ENCODE measurements around the gene FOXK2. TPM values are rescaled to one million over a fixed set of nuclear protein-coding genes. Genes with fewer than 3 reads are reported as not detected.

Gene FOXK2
- total and polyA plus RNA-seq, 2 donors from 2014 or later: 13.5 to 37.9 TPM

DNA sequence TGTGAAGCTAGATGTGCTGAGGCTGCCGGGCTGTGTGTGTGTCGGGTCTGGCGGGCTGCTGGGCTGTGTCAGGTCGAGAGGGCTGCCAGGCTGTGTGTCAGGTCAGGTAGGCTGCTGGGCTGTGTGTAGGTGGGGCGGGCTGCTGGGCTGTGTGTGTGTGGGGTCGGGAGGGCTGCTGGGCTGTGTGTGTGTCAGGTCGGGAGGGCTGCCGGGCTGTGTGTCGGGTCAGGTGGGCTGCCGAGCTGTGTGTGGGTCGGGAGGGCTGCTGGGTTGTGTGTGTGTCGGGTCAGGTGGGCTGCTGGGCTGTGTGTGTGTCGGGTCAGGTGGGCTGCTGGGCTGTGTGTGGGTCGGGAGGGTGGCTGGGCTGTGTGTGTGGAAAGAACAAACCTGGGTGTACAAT is 120.1 kb downstream of the FOXK2 start:
- Histone ChIP-seq H3K36me3 (ENCODE audit: control insufficient read depth in 2 of 3, insufficient read depth in 3 of 3, low read length in 3 of 3) (peaks cover 7 to 24% (median 16%) of the 10 kb centered on the region in 3 donors), H3K27me3 (ENCODE audit: control insufficient read depth, insufficient read depth, low read length) (no peaks in the 10 kb centered on the region)
- no peak for FAIRE-seq

GRCh38 chr17:82640036-82640435 is 120.5 kb downstream of the FOXK2 start:
- Histone ChIP-seq H3K4me1 (ENCODE audit: control insufficient read depth in 2 of 3, insufficient read depth in 2 of 3, low read depth in 1 of 3, low read length in 3 of 3) (peaks cover 0 to 2% (median 0%) of the 10 kb centered on the region in 3 donors), H3K27me3 (ENCODE audit: control insufficient read depth, insufficient read depth, low read length) (no peaks in the 10 kb centered on the region), H3K27ac (ENCODE audit: low read depth in 2 of 2, low read length in 2 of 2) (no peak overlapping the region), H3K4me3 (ENCODE audit: low read length in 3 of 3) (no peak overlapping the region), H3K9ac (ENCODE audit: low read length in 3 of 3) (no peak overlapping the region), H3K9me3 (ENCODE audit: control insufficient read depth in 2 of 3, insufficient read depth in 1 of 3, low read length in 3 of 3) (no peaks in the 10 kb centered on the region), H3K36me3 (ENCODE audit: control insufficient read depth in 2 of 3, insufficient read depth in 3 of 3, low read length in 3 of 3) (peaks cover 7 to 24% (median 16%) of the 10 kb centered on the region in 3 donors)
- TF ChIP-seq CTCF (IDR thresholded peaks at IDR 0.05; ENCODE audit: borderline replicate concordance, extremely low read depth, insufficient read depth): no peak
- intact Hi-C loops (cut with DNase I): no loop called here
- DNase-seq: no peak
- no peak for FAIRE-seq

More for the DNA sequence above, 120.1 kb downstream of the FOXK2 start:
- Histone ChIP-seq H3K4me1 (ENCODE audit: control insufficient read depth in 2 of 3, insufficient read depth in 2 of 3, low read depth in 1 of 3, low read length in 3 of 3) (peaks cover 0 to 2% (median 0%) of the 10 kb centered on the region in 3 donors), H3K9me3 (ENCODE audit: control insufficient read depth in 2 of 3, insufficient read depth in 1 of 3, low read length in 3 of 3) (no peaks in the 10 kb centered on the region), H3K27ac (ENCODE audit: low read depth in 2 of 2, low read length in 2 of 2) (no peak overlapping the region), H3K9ac (ENCODE audit: low read length in 3 of 3) (no peak overlapping the region), H3K4me3 (ENCODE audit: low read length in 3 of 3) (no peak overlapping the region)
- intact Hi-C loops (cut with DNase I): no loop called here
- no peak for TF ChIP-seq CTCF (IDR thresholded peaks at IDR 0.05; ENCODE audit: borderline replicate concordance, extremely low read depth, insufficient read depth)
- peak in 1 of 5 donors; percentile 62 for DNase-seq

GRCh38 chr17:82642022-82642421 is 122.5 kb downstream of the FOXK2 start:
- Histone ChIP-seq H3K4me1 (ENCODE audit: control insufficient read depth in 2 of 3, insufficient read depth in 2 of 3, low read depth in 1 of 3, low read length in 3 of 3) (peaks cover 0 to 7% (median 4%) of the 10 kb centered on the region in 3 donors), H3K4me3 (ENCODE audit: low read length in 3 of 3) (no peak overlapping the region), H3K36me3 (ENCODE audit: control insufficient read depth in 2 of 3, insufficient read depth in 3 of 3, low read length in 3 of 3) (peaks cover 7 to 24% (median 16%) of the 10 kb centered on the region in 3 donors), H3K9me3 (ENCODE audit: control insufficient read depth in 2 of 3, insufficient read depth in 1 of 3, low read length in 3 of 3) (no peaks in the 10 kb centered on the region), H3K9ac (ENCODE audit: low read length in 3 of 3) (no peak overlapping the region), H3K27me3 (ENCODE audit: control insufficient read depth, insufficient read depth, low read length) (no peaks in the 10 kb centered on the region), H3K27ac (ENCODE audit: low read depth in 2 of 2, low read length in 2 of 2) (no peak overlapping the region)
- TF ChIP-seq CTCF (IDR thresholded peaks at IDR 0.05; ENCODE audit: borderline replicate concordance, extremely low read depth, insufficient read depth): no peak
- DNase-seq (peak in 1 of 5 donors; percentile 32), FAIRE-seq (no peak)
- intact Hi-C loops (cut with DNase I): no loop called here

GRCh38 chr17:82644148-82644547 is 124.6 kb downstream of the FOXK2 start:
- no peaks in the 10 kb centered on the region for H3K9me3 ChIP-seq (ENCODE audit: control insufficient read depth in 2 of 3, insufficient read depth in 1 of 3, low read length in 3 of 3)
- FAIRE-seq (no peak), DNase-seq (peak in 1 of 5 donors; percentile 52)
- H3K27me3 ChIP-seq (ENCODE audit: control insufficient read depth, insufficient read depth, low read length): no peaks in the 10 kb centered on the region
- H3K36me3 ChIP-seq (ENCODE audit: control insufficient read depth in 2 of 3, insufficient read depth in 3 of 3, low read length in 3 of 3): peaks cover 3 to 24% (median 16%) of the 10 kb centered on the region in 3 donors
- H3K4me1 ChIP-seq (ENCODE audit: control insufficient read depth in 2 of 3, insufficient read depth in 2 of 3, low read depth in 1 of 3, low read length in 3 of 3): peaks cover 0 to 11% (median 4%) of the 10 kb centered on the region in 3 donors
- no peak for TF ChIP-seq CTCF (IDR thresholded peaks at IDR 0.05; ENCODE audit: borderline replicate concordance, extremely low read depth, insufficient read depth)
- intact Hi-C loops (cut with DNase I): no loop called here
- no peak overlapping the region for H3K27ac ChIP-seq (ENCODE audit: low read depth in 2 of 2, low read length in 2 of 2)
- H3K9ac ChIP-seq (ENCODE audit: low read length in 3 of 3): no peak overlapping the region
- H3K4me3 ChIP-seq (ENCODE audit: low read length in 3 of 3): no peak overlapping the region
